CD4-positive, alpha-beta T cell treated with Interleukin-15 for 4 hours (primary cell): ENCODE data around the gene HSD3B7.

Experiments
- DNase-seq: peaks from one replicate; pipeline ENCODE4 v3.0.0-alpha.2; 2020; ENCODE audit warnings: low spot score

HSD3B7 gene

DNA sequence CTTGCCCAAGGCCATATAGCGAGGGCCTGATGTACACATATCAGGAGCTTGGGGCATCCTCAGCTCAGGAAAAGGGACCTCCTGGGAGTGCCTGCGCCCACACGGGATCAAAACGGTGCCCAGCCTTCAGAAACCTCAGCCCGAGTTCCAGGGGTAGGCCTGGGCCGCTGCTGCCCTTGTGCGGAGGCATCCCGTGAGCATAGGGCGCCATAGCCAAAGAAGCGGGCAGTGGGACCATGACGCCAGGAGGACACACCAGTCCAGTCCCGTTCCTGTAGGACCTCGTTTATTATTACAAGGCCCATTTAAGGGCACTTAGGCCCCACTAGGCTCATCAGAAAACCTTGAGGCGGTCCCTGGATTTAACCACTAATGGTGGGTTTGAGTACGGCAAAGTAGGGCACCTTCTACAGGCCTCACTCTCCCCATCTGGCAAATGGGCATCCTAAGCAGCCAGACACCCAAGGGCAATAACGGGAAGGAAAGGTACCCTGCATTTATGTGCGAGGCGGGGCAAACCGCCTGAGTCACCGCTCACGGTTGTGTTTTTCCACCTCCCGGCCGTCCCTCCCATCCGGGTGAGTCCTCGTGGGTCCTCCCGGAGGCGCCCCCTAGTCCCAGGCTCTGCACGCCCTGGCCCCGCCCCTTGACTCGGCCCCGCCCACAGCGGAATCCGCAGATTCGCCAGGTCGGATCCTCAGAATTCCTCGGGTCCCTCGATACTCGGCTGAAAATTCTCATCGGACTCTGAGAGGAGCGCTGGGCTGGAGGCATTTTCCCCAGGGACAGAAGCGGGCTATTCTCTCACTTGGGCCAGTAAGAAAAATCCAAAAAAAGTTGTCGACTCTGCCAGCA, 28.2 kb upstream of the HSD3B7 start:
- peak; percentile 91 for DNase-seq

DNA sequence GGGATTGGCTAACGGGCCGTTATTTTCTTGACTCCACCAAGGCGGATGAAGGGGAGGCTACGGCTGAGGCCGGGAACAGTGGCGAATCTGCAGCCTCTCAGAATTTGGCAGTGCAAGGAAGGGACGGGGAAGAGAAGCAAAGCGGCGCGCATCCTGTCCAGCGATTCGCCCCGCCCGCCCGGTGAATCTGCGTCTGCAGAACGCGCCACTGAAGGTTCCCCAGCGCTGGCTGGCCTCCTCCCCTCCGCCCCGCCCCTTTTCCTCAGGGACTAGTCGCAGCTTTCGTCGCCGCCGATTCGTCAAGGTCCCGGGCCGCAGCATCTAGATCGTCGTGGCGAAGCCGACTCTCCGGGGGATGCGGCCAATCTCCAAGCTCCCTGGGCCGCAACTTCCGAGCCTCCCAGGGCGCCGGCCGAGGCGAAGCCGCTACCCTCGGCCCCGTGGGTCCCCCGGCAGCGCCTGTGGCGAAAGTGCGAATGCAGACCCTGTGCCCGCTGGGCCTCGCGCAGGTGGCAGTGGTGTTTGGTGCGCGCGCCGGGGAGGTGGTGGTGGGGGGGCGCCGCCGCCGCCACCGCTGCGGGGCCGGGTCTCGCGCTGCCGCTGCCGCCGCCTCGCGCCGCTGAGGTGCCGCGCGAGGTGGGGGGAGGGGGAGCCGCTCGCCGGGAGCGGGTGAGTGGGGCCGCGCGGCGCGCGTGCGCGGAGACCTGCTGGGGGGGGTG, 27.4 kb upstream of the HSD3B7 start, which contains the start of gene SETD1A:
Gene SETD1A, plus strand, starts transcription at position 299 of the 719 bp plus-strand sequence. CDS start 978 bp downstream, outside the sequence.
- DNase-seq = peak; percentile 95

DNA sequence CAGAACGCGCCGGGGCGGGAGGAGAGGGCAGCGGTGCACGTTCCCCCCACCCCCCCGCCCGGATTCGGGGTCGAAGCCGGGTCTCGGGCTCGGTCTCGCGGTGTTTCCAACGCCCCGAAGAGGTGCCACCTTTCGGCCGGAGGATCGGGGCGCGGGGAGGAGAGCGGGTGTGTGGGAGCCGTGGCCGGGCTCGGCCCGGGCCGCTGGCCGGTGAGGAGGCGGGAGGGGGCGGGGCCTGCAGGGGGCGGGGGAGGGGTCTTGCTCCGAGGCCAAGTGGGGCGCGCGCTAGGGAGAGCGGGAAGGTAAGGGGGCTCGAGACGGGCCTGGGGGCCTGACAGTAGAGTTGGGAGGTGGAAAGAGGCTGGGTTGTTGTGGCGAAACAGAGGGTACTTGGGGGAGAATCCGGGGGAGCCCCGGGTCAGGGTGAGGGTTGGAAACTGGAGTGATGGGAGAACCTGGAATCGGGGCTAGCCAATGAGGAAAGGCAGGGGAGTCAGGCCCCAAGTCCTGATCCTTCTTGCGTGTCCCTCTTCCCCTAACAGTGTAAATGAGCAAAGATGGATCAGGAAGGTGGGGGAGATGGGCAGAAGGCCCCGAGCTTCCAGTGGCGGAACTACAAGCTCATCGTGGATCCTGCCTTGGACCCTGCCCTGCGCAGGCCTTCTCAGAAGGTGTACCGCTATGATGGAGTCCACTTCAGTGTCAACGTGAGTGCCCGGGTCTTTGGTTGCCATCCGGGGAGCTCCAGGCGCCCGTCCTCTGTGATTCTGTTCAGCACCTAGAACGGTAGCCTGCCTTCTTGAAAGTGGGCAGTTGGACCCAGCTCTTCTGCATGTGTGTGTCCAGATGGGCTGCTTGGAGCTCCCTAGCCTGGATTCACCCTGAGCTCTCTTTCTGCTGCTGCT, 26.6 kb upstream of the HSD3B7 start:
- DNase-seq = no peak

DNA sequence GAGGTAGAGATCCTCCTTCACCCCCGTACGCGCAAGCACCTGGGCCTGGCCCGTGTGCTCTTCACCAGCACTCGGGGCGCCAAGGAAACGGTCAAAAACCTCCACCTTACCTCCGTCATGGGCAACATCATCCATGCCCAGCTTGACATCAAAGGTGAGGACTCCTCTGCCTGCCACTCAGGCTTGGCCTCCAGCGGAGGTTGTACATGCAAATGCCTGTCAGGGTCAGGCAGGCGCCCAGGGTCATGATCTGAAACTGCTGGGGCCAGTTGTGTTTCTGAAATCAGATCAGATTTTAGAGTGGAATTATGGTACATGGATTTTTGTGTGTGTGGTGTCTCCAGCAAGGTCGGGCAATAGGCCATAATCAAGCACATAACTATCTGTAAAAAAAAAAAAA, 23.6 kb upstream of the HSD3B7 start:
- DNase-seq = no peak

GRCh38 chr16:30963925-30964511, 21.0 kb upstream of the HSD3B7 start:
- DNase-seq = no peak

GRCh38 chr16:30964574-30965226, 20.3 kb upstream of the HSD3B7 start:
- DNase-seq = no peak

DNA sequence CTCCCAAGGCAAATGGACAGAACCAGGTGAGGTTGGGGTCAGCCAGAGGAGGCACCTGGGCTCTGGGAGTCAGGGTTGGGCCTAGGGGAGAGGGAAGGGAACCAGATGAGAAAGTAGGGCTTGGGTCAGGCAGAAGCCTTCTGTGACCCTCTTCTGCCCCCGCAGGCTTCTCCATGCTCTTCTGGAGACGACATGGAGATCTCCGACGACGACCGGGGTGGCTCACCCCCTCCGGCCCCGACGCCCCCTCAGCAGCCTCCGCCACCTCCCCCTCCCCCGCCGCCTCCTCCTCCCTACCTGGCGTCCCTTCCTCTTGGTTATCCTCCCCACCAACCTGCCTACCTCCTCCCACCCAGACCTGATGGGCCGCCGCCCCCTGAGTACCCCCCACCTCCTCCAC, 19.6 kb upstream of the HSD3B7 start:
- no peak for DNase-seq

DNA sequence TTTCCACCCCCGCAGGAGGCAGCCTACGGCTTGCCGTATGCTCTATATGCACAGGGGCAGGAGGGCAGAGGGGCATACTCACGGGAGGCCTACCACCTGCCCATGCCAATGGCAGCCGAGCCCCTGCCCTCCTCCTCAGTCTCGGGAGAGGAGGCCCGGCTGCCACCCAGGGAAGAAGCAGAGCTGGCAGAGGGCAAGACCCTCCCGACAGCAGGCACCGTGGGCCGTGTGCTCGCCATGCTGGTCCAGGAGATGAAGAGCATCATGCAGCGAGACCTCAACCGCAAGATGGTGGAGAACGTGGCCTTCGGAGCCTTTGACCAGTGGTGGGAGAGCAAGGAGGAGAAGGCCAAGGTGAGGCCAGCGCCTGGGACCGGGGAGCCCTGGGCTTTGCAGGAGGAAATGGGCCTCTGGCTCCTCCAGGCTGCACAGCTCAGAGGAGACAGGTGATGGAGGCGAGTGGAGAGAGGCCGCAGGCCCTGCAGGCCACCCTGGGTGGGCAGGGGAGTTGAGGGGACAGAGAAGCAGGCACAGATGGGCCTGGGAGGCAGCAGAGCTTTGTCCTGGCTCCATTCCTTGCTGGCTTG, 18.9 kb upstream of the HSD3B7 start:
- no peak for DNase-seq

- DNase-seq = no peak
Observed at GRCh38 chr16:30967795-30968194, 17.2 kb upstream of the HSD3B7 start.

GRCh38 chr16:30969246-30969842, 15.7 kb upstream of the HSD3B7 start:
- DNase-seq = no peak

GRCh38 chr16:30971298-30971697, 13.7 kb upstream of the HSD3B7 start:
- no peak for DNase-seq

GRCh38 chr16:30972872-30973271, 12.1 kb upstream of the HSD3B7 start:
- DNase-seq = no peak

DNA sequence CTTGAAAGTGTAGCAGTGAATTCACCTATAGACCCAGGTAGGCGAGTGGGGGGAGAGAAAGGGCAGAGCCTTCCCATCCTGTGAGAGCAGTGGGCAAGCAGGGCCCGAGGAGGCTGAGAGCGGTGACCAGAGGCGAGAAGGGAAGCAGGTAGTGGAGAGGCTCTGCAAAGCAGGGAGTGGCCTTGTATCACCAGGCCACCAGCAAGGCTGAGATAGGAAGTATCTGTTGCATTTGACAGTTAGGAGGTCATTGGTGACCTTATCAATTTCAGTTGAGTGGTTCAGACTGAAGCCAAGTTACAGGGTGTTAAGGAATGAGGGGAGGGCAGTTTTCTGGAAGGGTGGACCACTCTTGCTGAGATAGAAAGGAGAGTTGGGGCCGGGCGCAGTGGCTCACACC, 10.7 kb upstream of the HSD3B7 start:
- no peak for DNase-seq

DNA sequence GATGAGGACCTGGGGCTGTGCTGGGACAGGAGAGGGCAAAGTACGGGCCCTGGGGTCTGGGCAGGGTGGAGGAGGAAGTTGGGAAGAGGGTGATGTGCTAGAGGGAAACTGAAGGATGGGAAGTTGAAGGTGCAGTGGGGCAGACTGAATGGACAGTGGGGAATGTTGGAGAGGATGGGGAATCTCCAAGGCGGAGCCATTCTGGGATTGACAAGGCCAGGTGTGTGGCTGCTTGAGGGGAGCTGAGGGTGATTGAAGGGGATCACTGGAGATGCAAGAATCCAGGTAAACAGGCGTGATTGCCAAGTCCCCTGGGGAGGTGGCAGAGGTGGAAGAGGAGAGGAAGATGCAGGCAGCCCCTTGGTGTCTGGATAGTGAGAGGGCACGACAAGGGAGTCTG, 8.5 kb upstream of the HSD3B7 start:
- no peak for DNase-seq

GRCh38 chr16:30977502-30977901, 7.5 kb upstream of the HSD3B7 start:
- no peak for DNase-seq

GRCh38 chr16:30979170-30980022, 5.6 kb upstream of the HSD3B7 start:
- DNase-seq = no peak

DNA sequence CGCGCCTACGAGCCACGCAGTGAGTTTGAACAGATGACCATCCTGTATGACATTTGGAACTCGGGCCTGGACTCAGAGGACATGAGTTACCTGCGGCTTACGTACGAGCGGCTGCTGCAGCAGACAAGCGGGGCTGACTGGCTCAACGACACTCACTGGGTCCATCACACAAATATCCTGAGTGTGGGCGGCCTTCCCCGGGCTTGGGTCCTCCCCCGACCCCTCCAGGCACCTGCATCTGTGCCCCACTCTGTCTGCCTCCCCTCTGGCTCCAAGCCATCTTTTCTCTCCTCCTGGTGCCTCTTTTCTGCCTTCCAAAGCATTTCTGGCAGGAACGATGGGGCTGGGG, 5.0 kb upstream of the HSD3B7 start:
- no peak for DNase-seq

- no peak for DNase-seq
Observed at GRCh38 chr16:30980434-30980833, 4.6 kb upstream of the HSD3B7 start.

- DNase-seq = no peak
Observed at GRCh38 chr16:30980959-30981358, 4.0 kb upstream of the HSD3B7 start.
